ENCODE data around the gene PDCD1. TPM values are rescaled to one million over a fixed set of nuclear protein-coding genes. Genes with fewer than 3 reads are reported as not detected.

The PDCD1 gene
- total and polyA plus RNA-seq, 2 of the 8 experiments (the other 6 are each of a cell fraction or from before 2014, with no cell fraction given), result 0.48 to 1.1 TPM

DNA sequence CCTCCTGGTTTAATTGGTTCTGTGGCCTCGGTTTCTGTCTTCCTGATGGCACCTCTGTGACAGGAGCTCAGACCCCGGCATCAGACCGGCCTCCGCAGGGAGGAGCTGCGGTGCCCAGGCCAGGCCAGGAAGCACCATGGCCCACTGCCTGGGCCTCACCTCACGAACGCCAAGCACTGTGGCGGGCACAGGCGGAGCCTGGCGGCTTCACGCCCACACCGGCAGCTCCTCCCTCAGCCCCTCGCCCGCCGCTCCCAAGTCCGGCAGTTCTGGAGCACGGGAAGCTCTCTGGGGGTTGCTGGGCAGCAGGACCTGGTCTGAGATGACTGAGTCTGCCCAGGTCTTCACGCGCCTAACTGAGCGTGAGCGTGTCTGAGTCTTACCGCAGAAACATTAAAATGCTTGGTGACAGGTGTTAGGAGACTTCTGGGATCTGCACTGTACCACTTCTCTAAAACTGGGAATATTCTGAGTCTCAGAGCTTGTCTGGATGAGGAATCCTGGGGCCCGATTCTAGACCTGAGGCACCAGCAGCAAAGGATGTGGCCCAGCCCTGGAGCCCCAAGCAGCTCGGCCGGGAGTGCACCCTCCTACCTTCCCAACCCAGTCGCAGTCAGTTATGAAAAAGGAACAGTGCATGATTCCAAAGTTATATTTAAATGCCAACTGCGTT is 32.8 kb upstream of the PDCD1 start:
- no peak overlapping the region for H2BK5ac ChIP-seq (ENCODE audit: low read depth, low read length)
- no peak overlapping the region for H3K4me2 ChIP-seq (ENCODE audit: insufficient read depth in 1 of 2, low read depth in 2 of 2, low read length in 2 of 2)
- no peak overlapping the region for H2BK120ac ChIP-seq (replicated peaks; ENCODE audit: low read depth, low read length)
- no peak overlapping the region for H4K5ac ChIP-seq (ENCODE audit: insufficient read length, low read depth, low read length)
- 93% methylated on average over 23 of the region's 27 CpGs; no CpG with 5 or more reads in 1 of the 2 experiments for WGBS, 2 experiments (ENCODE audit: extremely low coverage in 1 of 2, insufficient coverage in 1 of 2, insufficient read length in 1 of 2, insufficient replicate concordance in 2 of 2, low coverage in 1 of 2, low lambda C conversion rate in 2 of 2, missing lambda C conversion rate in 1 of 2)
- no peak overlapping the region for H3K4me3 ChIP-seq (ENCODE audit: extremely low read depth in 1 of 4, insufficient read depth in 2 of 4, low read depth in 3 of 4, low read length in 4 of 4)
- DNase-seq (ENCODE audit: low read depth in 1 of 2, low spot score in 2 of 2), result no peak
- ChIA-PET POLR2A (ENCODE audit: partially characterized antibody) (no interaction called here), CTCF (ENCODE audit: partially characterized antibody) (no interaction called here)
- H2AK5ac ChIP-seq (ENCODE audit: low read depth, low read length), result no peak overlapping the region
- no peak for FAIRE-seq
- no peaks in the 10 kb centered on the region for H3K79me2 ChIP-seq (ENCODE audit: control insufficient read depth in 1 of 2, insufficient read depth in 2 of 2, low read length in 2 of 2)
- no peaks in the 10 kb centered on the region for H3K27me3 ChIP-seq (replicated peaks in 1 of 4; ENCODE audit: control insufficient read depth in 3 of 4, extremely low read depth in 1 of 4, insufficient read depth in 3 of 4, low read length in 3 of 4)
- H2BK15ac ChIP-seq (ENCODE audit: low read length), result no peak overlapping the region
- no peak overlapping the region; the same call in none of the 2 replicates for H3K18ac ChIP-seq (ENCODE audit: extremely low read depth, low read length)
- H3K9me3 ChIP-seq (ENCODE audit: insufficient read depth in 2 of 2, low read depth in 1 of 2, low read length in 1 of 2), result peaks cover 0 to 4% of the 10 kb centered on the region in 2 experiments; a peak in 1 of 4 replicates
- H2BK20ac ChIP-seq (ENCODE audit: low read length), result no peak overlapping the region
- no peak overlapping the region for H3K4ac ChIP-seq (replicated peaks; ENCODE audit: insufficient read length, low read depth, low read length)
- H3K14ac ChIP-seq (ENCODE audit: insufficient read length), result no peak overlapping the region
- no peaks in the 10 kb centered on the region for H3K36me3 ChIP-seq (ENCODE audit: control insufficient read depth in 2 of 4, insufficient read depth in 4 of 4, low read length in 3 of 4)
- no peak overlapping the region for H3K23ac ChIP-seq (ENCODE audit: insufficient read length)
- H4K20me1 ChIP-seq (replicated peaks in 1 of 2; ENCODE audit: control insufficient read depth in 1 of 2, insufficient read depth in 2 of 2, low read length in 2 of 2), result peaks cover 2% of the 10 kb centered on the region in 2 experiments
- H3K9ac ChIP-seq (replicated peaks in 1 of 4; ENCODE audit: extremely low read depth in 1 of 4, low read depth in 3 of 4, low read length in 3 of 4), result no peak overlapping the region
- H2BK12ac ChIP-seq (ENCODE audit: low read depth, low read length), result no peak overlapping the region
- H4K91ac ChIP-seq (replicated peaks; ENCODE audit: insufficient read length, low read length), result no peak overlapping the region
- no peak overlapping the region for H2AFZ ChIP-seq (ENCODE audit: low read length)
- H3K56ac ChIP-seq (replicated peaks; ENCODE audit: insufficient read length, low read depth, low read length), result no peak overlapping the region
- H4K8ac ChIP-seq (ENCODE audit: extremely low read depth, insufficient read depth, low read length), result no peak overlapping the region
- H3K23me2 ChIP-seq (ENCODE audit: low read depth, low read length), result peaks cover 2% of the 10 kb centered on the region; the same call in 1 of the 2 replicates
- TF ChIP-seq, protein P1, sequence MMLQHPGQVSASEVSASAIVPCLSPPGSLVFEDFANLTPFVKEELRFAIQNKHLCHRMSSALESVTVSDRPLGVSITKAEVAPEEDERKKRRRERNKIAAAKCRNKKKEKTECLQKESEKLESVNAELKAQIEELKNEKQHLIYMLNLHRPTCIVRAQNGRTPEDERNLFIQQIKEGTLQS (IDR thresholded peaks at IDR 0.05; ENCODE audit: insufficient read depth, low read depth, low read length), result no peak
- TF ChIP-seq GABPA (IDR thresholded peaks at IDR 0.05; ENCODE audit: borderline replicate concordance, insufficient read depth, low read length), result no peak
- TF ChIP-seq YY1 (IDR thresholded peaks at IDR 0.05; ENCODE audit: low read depth, low read length), result no peak
- no peak for TF ChIP-seq KDM4A (IDR thresholded peaks at IDR 0.05; ENCODE audit: low read depth, low read length, severe bottlenecking)
- no peak overlapping the region for H3K27ac ChIP-seq (ENCODE audit: low read depth, low read length)
- peaks cover 0 to 5% (median 2%) of the 10 kb centered on the region in 4 experiments; a peak in 5 of 7 replicates for H3K4me1 ChIP-seq (replicated peaks in 1 of 4; ENCODE audit: control insufficient read depth in 3 of 4, insufficient read depth in 4 of 4, low read length in 3 of 4)
- H3K79me1 ChIP-seq (ENCODE audit: low read depth, low read length), result peaks cover 2% of the 10 kb centered on the region; the same call in 1 of the 2 replicates

Measured in H1 (cell line).